CD4-positive, alpha-beta memory T cell (primary cell): ENCODE results near the gene NOBOX. TPM values are rescaled to one million over a fixed set of nuclear protein-coding genes. Genes with fewer than 3 reads are reported as not detected.
A peak's percentile ranks its signal among the peaks of the same experiment; 100 is the strongest.
"Not testable (repeated sequence)": the region's sequence is repeated elsewhere in the genome, so short reads cannot be mapped to it uniquely, and the experiment has no call there.

ENCODE experiments used
- CTCF ChIA-PET: fragments of 350-600 bp; sonication (Branson Sonifier 250); formaldehyde crosslinking; loops from one replicate; lab custom pipeline; 2021; ENCODE audit warnings: inconsistent platforms; ENCODE audit not compliant: partially characterized antibody; lab: Charles Lee
- POLR2A ChIA-PET: fragments of 350-600 bp; sonication (Branson Sonifier 250); formaldehyde crosslinking; loops from one replicate; lab custom pipeline; 2021; ENCODE audit not compliant: partially characterized antibody; lab: Charles Lee
- DNase-seq, 5 donors: peaks; one replicate each; pipeline versions ENCODE4 v3.0.0 to v3.0.0-alpha.2; 2020 to 2022; ENCODE audit warnings: mixed read lengths in 1 of 5
- H3K27ac ChIP-seq: one replicate; pipeline ENCODE4 v1.7.0; 2013; ENCODE audit warnings: low read depth, low read length
- H3K27me3 ChIP-seq: 2 replicates; pipeline ENCODE4 v1.7.0; 2013; ENCODE audit warnings: mild to moderate bottlenecking, low read length, moderate library complexity; ENCODE audit not compliant: insufficient read depth
- H3K36me3 ChIP-seq: 2 replicates; pipeline ENCODE4 v1.7.0; 2013; ENCODE audit warnings: mild to moderate bottlenecking, low read length, moderate library complexity; ENCODE audit not compliant: insufficient read depth
- H3K4me1 ChIP-seq: 2 replicates; pipeline ENCODE4 v1.7.0; 2013; ENCODE audit warnings: mild to moderate bottlenecking, low read length, moderate library complexity; ENCODE audit not compliant: insufficient read depth
- H3K4me3 ChIP-seq, 2 donors: one replicate each; pipeline ENCODE4 v1.7.0; 2013; ENCODE audit warnings: low read length in 2 of 2, mild to moderate bottlenecking in 1 of 2
- H3K9me3 ChIP-seq, 2 donors: one replicate each; pipeline ENCODE4 v1.7.0; 2013; ENCODE audit warnings: low read length in 2 of 2, control low read depth in 1 of 2; ENCODE audit not compliant: control insufficient read depth in 1 of 2
- H3K27ac Mint-ChIP-seq, 7 donors: one replicate each; pipeline ENCODE4 v1.8.0; 2020 to 2021; ENCODE audit warnings: mixed read lengths in 7 of 7, mild to moderate bottlenecking in 6 of 7, inconsistent platforms in 3 of 7, moderate library complexity in 3 of 7
- H3K27me3 Mint-ChIP-seq, 2 donors: one replicate each; pipeline ENCODE4 v1.8.0; 2020 to 2021; ENCODE audit warnings: mixed read lengths in 2 of 2
- H3K36me3 Mint-ChIP-seq, 2 donors: one replicate each; pipeline ENCODE4 v1.8.0; 2020 to 2021; ENCODE audit warnings: mixed read lengths in 2 of 2, inconsistent platforms in 1 of 2, mild to moderate bottlenecking in 1 of 2
- H3K4me1 Mint-ChIP-seq, 4 donors: one replicate each; pipeline ENCODE4 v1.8.0; 2020 to 2021; ENCODE audit warnings: mixed read lengths in 4 of 4, mild to moderate bottlenecking in 1 of 4
- H3K4me3 Mint-ChIP-seq, 8 donors: one replicate each; pipeline ENCODE4 v1.8.0; 2020 to 2021; ENCODE audit warnings: mixed read lengths in 8 of 8, mild to moderate bottlenecking in 7 of 8, moderate library complexity in 6 of 8, inconsistent platforms in 3 of 8
- H3K9me3 Mint-ChIP-seq, 8 donors: one replicate each; pipeline ENCODE4 v1.8.0; 2020 to 2021; ENCODE audit warnings: mixed read lengths in 8 of 8, mild to moderate bottlenecking in 5 of 8, inconsistent platforms in 3 of 8, moderate library complexity in 1 of 8
- intact Hi-C: fragments of 100-400 bp; cut with micrococcal nuclease; formaldehyde crosslinking; loops from one replicate; pipeline ENCODE4 v1.15.1; 2023
- polyA plus RNA-seq, 2 donors: library from polyadenylated mRNA; unstranded; fragments of 300-500 nt; fragmentation: Illumina TruSeq; gene quantifications; one replicate each; pipeline ENCODE4 v1.2.3, GENCODE V29; 2021
- total RNA-seq, 2 experiments: library from RNA; stranded (reverse); gene quantifications; one replicate each; pipeline ENCODE4 v1.2.3, GENCODE V29; 2021

Gene NOBOX
- total and polyA plus RNA-seq, 4 experiments from 2014 or later, result not detected

DNA sequence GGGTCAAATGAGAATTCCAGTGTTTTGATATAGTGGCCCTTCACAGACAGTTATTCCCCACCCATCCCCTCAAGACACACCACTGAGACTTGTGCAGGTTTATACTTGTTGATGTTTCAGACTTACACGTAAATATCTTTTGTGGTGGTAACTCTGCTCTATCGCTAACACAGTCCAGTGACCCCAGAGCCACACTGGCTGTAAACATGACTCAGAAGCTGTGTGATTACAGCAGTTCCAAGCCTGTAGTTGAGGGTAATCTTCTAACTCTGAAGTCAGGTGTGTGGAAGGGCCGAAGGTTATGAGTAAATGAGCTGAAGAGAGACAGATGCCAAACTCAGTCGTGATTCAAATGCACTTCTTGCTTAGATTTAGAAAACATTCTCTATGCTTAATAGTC is 19.4 kb downstream of the NOBOX start:
- intact Hi-C loops, result no loop called here
- no peak overlapping the region for H3K27ac Mint-ChIP-seq

DNA sequence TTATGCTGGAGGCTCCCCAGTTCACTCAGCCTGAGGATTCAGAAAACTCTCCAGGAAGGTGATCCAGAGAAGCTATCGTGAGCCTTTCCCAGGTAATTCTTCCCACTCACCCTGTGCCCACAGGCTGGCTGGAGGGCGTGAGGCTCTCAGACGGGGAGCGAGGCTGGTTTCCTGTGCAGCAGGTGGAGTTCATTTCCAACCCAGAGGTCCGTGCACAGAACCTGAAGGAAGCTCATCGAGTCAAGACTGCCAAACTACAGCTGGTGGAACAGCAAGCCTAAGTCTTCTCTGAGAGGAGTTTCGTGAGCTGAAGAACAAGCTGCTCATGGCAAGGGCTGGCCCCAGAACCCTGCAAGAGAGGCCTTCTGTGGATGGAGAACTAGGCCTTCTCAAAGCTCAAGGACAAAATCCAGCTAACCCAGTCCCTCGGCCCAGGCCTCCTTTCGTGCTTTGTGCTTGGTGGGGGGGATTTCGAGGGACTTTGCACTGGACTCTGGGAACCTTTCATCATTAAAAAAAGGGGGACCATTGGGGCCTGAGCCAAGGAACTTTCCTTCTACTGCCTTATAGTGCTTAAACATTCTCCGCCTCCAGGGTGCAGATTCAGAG is 23.6 kb downstream of the NOBOX start:
- Mint-ChIP-seq H3K27me3 (no peaks in the 10 kb centered on the region), H3K27ac (no peak overlapping the region), H3K4me1 (peaks cover 0 to 6% (median 5%) of the 10 kb centered on the region in 4 donors), H3K4me3 (no peak overlapping the region), H3K9me3 (no peaks in the 10 kb centered on the region), H3K36me3 (peaks cover 22 to 28% of the 10 kb centered on the region in 2 donors)
- no peak for DNase-seq
- Histone ChIP-seq H3K9me3 (no peaks in the 10 kb centered on the region), H3K4me1 (no peaks in the 10 kb centered on the region), H3K27me3 (no peaks in the 10 kb centered on the region), H3K36me3 (no peaks in the 10 kb centered on the region), H3K27ac (no peak overlapping the region), H3K4me3 (no peak overlapping the region)
- intact Hi-C loops, result no loop called here
- POLR2A ChIA-PET, result no interaction called here
- CTCF ChIA-PET, result interaction anchor here (1.6 kb wide), 1 partner anchor 12 kb away, joined by 6 read pairs; no protein-coding TSS in a partner anchor

More for the DNA sequence above, 19.4 kb downstream of the NOBOX start:
- Mint-ChIP-seq H3K36me3 (peaks cover 6 to 12% of the 10 kb centered on the region in 2 donors), H3K9me3 (no peaks in the 10 kb centered on the region), H3K4me3 (no peak overlapping the region), H3K27me3 (no peaks in the 10 kb centered on the region), H3K4me1 (peaks cover 0 to 6% (median 5%) of the 10 kb centered on the region in 4 donors)
- ChIA-PET POLR2A (no interaction called here), CTCF (interaction anchor here (1.0 to 1.4 kb wide), 2 partner anchors 10 to 12 kb away, joined by 3 to 4 read pairs; no protein-coding TSS in a partner anchor)
- H3K4me3 ChIP-seq, result no peak overlapping the region
- no peaks in the 10 kb centered on the region for H3K27me3 ChIP-seq
- H3K36me3 ChIP-seq, result no peaks in the 10 kb centered on the region
- no peak overlapping the region for H3K27ac ChIP-seq
- H3K9me3 ChIP-seq, result no peaks in the 10 kb centered on the region
- DNase-seq, result no peak
- no peaks in the 10 kb centered on the region for H3K4me1 ChIP-seq

DNA sequence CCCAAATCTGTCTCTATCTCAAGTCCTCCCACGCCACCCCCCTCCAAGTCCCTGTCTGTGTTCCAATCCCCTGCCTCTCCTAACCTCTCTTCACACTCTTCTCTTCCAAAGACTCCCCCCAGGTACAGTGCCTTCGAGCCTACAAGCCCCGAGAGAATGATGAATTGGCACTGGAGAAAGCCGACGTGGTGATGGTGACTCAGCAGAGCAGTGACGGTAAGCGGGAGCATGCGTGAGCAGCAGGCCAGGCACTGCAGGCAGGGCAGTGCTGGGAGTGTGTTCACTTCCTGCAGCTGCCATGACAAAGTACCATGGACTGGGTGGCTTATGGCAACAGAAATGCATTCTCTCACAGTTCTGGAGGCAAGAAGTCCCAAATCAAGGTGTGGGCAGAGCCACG is 24.8 kb downstream of the NOBOX start:
- no peaks in the 10 kb centered on the region for H3K36me3 ChIP-seq
- H3K9me3 Mint-ChIP-seq, result no peaks in the 10 kb centered on the region
- intact Hi-C loops, result no loop called here

GRCh38 chr7:144369221-144369620 is 34.3 kb downstream of the NOBOX start:
- H3K4me3 ChIP-seq, H3K9me3 ChIP-seq, H3K27ac Mint-ChIP-seq, H3K27me3 ChIP-seq, CTCF ChIA-PET, H3K36me3 Mint-ChIP-seq, H3K4me1 Mint-ChIP-seq, H3K4me3 Mint-ChIP-seq, DNase-seq, H3K9me3 Mint-ChIP-seq, intact Hi-C loops, H3K4me1 ChIP-seq, POLR2A ChIA-PET, H3K36me3 ChIP-seq, H3K27ac ChIP-seq, H3K27me3 Mint-ChIP-seq: not testable (repeated sequence)

More for the DNA sequence above, 24.8 kb downstream of the NOBOX start:
- H3K4me1 Mint-ChIP-seq, result no peaks in the 10 kb centered on the region
- no peaks in the 10 kb centered on the region for H3K27me3 Mint-ChIP-seq
- H3K27ac Mint-ChIP-seq, result peak overlapping the region in 2 of 7 donors; percentile 19 to 29
- H3K9me3 ChIP-seq, result no peaks in the 10 kb centered on the region
- H3K4me1 ChIP-seq, result no peaks in the 10 kb centered on the region
- H3K4me3 ChIP-seq, result no peak overlapping the region
- no peak for DNase-seq
- no peaks in the 10 kb centered on the region for H3K27me3 ChIP-seq
- no peak overlapping the region for H3K4me3 Mint-ChIP-seq
- ChIA-PET POLR2A (no interaction called here), CTCF (no interaction called here)
- H3K36me3 Mint-ChIP-seq, result peaks cover 22 to 28% of the 10 kb centered on the region in 2 donors
- no peak overlapping the region for H3K27ac ChIP-seq

DNA sequence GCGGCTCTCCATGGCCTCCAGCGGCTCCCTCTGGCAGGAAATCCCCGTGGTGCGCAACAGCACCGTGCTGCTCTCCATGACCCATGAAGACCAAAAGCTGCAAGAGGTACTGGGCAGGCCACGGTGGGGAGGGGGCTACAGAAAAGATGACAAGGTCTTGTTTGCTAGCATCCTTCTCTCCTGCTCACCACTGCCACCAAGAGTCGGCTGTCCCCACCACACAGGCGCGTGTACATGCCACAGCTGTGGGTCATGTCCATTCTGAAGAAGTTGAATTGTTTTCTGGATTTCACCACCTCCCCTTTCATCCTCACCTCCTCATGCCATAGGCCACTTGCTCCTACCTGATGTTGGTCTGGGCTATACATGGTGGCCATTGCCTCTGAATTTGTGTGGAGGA is 36.2 kb downstream of the NOBOX start:
- H3K9me3 Mint-ChIP-seq, H3K27ac ChIP-seq, H3K27me3 ChIP-seq, POLR2A ChIA-PET, H3K27ac Mint-ChIP-seq, intact Hi-C loops, H3K4me1 ChIP-seq, H3K9me3 ChIP-seq, H3K27me3 Mint-ChIP-seq, CTCF ChIA-PET, DNase-seq, H3K36me3 ChIP-seq, H3K4me1 Mint-ChIP-seq, H3K4me3 ChIP-seq, H3K4me3 Mint-ChIP-seq, H3K36me3 Mint-ChIP-seq: not testable (repeated sequence)

GRCh38 chr7:144365523-144365922 is 38.0 kb downstream of the NOBOX start:
- H3K4me1 ChIP-seq, H3K27ac ChIP-seq, H3K36me3 ChIP-seq, H3K27ac Mint-ChIP-seq, POLR2A ChIA-PET, intact Hi-C loops, H3K4me1 Mint-ChIP-seq, H3K4me3 Mint-ChIP-seq, H3K36me3 Mint-ChIP-seq, H3K9me3 ChIP-seq, H3K27me3 Mint-ChIP-seq, H3K9me3 Mint-ChIP-seq, H3K27me3 ChIP-seq, H3K4me3 ChIP-seq, DNase-seq, CTCF ChIA-PET: not testable (repeated sequence)

DNA sequence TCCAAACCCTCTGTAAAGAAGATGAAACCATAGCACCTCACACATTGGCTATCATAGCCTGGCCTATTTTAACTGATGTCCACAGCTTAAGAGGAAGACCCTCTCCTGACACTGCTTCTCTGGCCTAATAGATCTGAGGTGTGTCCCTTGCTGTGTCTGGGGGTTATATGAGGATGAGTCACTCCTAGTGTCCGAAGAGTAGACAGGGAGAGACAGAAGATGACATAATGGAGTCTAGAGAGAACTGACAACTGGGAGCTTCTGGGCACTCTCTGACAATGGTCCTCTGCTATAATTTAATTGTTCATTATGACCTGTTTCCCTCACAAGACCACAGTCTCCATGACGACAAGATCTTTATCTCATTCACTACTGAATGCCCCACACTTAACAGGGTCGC is 41.4 kb downstream of the NOBOX start:
- H3K27me3 ChIP-seq, H3K36me3 ChIP-seq, H3K4me3 ChIP-seq, H3K4me1 ChIP-seq, H3K27ac ChIP-seq, H3K27me3 Mint-ChIP-seq, H3K27ac Mint-ChIP-seq, intact Hi-C loops, H3K9me3 ChIP-seq, DNase-seq, H3K36me3 Mint-ChIP-seq, H3K9me3 Mint-ChIP-seq, H3K4me1 Mint-ChIP-seq, POLR2A ChIA-PET, H3K4me3 Mint-ChIP-seq, CTCF ChIA-PET: not testable (repeated sequence)
